HG03103 (cell line): ENCODE measurements around the gene FMNL2.
"Not testable (repeated sequence)": the region's sequence is repeated elsewhere in the genome, so short reads cannot be mapped to it uniquely, and the experiment has no call there.

Source experiments
- ATAC-seq: cut with Tn5 transposase; IDR thresholded peaks from one replicate; pipeline ENCODE4 v1.9.1; 2021; ENCODE audit warnings: low read depth; ENCODE audit not compliant: unreplicated experiment

The FMNL2 gene

GRCh38 chr2:152464851-152465470 lies 130.0 kb downstream of the FMNL2 start:
- ATAC-seq = no peak

DNA sequence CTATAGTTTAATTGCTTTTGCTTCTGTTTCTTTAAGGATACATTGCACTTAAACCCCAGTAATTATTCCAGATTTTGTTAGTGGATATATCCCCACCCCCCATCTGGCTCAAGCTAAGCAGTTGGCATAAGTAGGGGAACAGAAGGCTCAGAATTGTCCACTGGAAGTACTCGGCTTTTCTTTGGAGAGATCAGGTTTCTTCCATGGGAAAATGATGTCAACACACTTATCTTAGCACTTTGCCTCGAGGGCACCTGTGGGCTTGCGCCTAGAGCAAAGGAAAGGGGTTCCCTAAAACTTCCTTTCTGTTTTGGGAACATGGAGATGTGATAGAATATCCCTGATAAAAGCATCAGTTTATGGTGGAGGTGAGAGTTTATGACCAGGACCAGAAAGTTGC lies 130.6 kb downstream of the FMNL2 start:
- no peak for ATAC-seq

DNA sequence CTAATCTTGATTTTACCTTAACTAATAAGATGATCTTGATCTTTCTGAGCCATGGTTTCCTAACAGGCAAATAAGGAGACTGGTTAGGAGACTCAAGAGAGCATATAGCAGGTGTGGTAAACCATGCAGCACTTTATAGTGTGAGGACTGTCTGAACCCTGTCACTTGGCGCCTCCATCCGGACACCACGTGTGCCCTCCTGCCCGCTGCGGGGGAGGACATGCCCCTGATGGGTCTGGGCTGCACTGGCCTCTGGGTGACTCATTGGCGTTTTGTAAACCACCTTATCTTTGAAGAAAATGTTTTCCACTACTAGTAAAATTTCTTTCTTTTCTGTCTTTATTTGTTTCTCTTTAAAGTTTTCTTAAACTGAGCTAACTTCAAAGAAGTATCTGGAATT lies 131.1 kb downstream of the FMNL2 start:
- ATAC-seq = no peak

DNA sequence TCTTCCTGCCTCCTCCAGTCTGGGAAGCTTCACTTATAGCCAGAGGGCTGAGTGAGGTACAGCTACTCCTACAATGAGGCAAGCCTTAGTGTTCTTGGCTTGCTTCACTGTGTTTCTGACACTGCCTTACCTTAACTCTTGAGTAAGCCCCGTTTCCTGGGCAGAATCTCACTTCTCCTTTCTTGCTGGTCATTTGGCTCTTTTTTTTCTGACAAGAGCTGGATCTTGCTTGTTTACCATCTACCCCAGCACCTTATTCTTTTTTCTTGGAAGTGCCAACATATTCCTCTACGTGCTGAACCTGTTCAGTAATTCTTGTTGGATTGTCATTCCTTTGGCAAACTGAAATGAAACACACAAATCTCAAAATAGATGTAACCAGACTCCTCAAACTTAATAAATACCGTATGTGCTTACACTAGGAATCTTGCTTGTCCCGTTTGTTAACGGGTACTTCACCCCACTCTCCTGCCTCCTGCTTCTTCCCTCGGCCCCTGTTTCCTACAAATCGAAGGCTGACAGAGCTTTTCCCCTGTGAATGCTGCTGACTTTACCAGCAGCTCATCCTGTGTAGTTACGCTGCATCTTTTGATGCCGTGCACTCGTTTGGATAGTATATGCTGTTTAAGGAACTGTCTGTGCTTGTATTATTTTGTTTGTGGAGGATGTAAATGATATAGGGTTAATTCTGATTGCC lies 132.2 kb downstream of the FMNL2 start:
- peak; percentile 93 for ATAC-seq

DNA sequence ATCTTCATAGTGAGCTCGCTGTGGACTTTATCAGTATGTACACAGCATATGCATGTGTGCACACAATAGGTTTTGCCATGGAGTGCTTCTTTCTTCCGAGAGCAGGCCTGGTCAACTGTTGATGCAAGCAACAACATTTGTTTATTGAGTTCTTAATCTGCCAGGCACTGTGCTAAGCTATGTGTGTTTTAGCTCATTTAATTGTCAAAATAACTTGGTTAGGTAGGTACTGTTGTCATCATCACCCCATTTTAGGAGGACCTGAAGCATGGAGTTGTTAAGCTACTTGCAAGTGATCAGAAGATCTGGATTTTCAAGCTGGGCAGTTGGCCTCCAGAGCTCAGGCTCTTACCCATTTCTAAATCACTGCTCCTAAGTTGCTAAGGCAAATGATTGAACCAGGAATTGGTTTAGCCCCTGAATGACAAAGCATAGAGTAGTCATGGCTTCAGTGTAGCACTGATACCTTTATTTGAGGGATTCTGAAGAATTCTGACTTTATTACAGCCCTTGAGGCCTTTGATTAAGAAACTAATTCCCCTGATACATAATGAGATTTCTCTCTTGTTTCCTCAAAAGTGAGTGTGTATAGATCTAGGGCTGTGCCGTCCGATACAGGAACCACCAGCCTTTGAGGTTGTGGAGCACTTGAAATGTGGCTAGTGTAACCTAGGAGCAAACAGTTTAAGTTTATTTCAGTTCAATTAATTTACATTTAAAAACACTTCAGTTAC lies 132.9 kb downstream of the FMNL2 start:
- no peak for ATAC-seq

DNA sequence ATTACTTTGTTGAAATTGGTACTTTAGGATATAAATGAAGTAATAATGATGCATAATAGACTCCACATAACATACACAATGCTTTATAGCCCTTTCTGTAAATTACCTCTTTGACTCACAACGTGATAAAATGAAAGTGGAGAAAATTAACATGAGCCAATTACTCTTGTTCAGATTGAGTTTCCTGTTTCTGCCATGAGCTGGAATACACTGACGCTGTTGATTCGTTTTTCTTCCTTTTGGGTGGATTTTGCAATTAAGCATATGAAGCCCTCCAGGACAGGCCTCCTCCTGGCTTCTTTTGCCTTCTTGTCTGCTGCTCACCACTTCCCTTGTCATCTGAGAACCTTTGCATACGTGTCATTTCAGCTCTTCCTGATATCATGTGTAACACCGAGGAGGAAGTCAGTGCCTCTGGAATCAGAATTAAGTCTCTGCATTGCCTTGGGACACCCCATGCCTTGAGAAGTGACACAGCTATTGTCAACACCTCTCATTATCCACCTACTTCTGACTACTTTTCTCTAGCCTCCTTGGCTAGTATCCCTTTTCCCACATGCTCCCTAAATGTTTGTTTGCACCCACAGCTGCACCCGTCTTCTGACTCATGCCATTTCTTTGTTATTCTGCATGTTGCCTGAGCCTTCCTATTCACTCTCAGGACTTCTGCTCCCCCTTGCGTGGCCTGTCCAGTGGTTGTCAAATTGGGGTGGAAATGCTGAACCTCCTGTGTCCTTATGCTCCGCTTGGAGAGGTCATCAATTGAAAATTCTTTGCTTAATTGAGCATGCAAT lies 134.1 kb downstream of the FMNL2 start:
- no peak for ATAC-seq

- ATAC-seq = no peak
These were observed 136.2 kb downstream of the FMNL2 start for GRCh38 chr2:152470861-152471854.

- ATAC-seq = no peak
These were observed 137.5 kb downstream of the FMNL2 start for GRCh38 chr2:152472481-152472887.

DNA sequence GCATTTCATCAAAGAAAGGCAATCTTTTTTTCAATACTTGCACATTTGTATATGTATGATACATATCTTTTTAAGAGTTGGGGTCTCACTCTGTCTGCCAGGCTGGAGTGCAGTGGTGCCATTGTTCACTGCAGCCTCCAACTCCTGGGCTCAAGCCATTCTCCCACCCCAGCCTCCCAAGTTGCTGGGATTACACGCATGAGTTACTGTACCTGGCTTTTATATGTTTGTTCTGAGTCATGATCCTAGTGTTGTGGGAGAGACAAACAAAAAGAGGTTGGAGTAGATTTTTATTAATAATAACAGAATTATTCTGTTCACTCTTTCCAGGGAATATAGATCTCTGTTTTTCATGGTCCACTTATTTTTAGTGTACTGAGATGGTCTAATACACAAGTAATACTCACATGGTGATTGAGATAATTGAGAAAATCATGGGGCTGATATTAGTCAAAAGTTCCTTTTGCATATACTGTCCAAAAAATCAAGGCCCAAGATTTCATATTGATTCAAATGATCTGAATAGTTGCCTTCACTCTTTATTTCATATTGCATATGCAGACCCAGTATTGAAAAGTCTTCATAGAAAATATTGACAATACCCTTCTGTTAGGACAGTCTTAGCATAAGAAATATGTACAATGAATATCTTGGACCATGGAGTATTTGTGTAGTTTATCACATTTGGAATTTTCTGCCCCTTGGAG lies 138.3 kb downstream of the FMNL2 start:
- no peak for ATAC-seq

DNA sequence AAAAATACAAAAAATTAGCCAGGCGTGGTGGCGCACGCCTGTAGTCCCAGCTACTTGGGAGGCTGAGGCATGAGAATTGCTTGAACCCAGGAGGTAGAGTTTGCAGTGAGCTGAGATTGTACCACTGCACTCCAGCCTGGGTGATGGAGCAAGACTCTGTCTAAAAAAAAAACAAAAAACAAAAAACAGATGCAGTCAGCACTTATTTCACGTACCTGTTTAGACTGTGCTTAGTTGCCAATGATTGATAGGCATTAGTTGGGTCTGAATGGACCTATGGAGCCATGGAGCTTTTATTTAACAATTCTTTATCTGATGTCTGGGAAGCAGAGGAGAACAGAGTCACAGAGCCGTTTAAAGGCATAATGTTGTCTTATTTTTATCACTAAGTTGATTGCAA lies 139.5 kb downstream of the FMNL2 start:
- not testable (repeated sequence) for ATAC-seq

- ATAC-seq = no peak
These were observed 141.0 kb downstream of the FMNL2 start for GRCh38 chr2:152475982-152476381.

DNA sequence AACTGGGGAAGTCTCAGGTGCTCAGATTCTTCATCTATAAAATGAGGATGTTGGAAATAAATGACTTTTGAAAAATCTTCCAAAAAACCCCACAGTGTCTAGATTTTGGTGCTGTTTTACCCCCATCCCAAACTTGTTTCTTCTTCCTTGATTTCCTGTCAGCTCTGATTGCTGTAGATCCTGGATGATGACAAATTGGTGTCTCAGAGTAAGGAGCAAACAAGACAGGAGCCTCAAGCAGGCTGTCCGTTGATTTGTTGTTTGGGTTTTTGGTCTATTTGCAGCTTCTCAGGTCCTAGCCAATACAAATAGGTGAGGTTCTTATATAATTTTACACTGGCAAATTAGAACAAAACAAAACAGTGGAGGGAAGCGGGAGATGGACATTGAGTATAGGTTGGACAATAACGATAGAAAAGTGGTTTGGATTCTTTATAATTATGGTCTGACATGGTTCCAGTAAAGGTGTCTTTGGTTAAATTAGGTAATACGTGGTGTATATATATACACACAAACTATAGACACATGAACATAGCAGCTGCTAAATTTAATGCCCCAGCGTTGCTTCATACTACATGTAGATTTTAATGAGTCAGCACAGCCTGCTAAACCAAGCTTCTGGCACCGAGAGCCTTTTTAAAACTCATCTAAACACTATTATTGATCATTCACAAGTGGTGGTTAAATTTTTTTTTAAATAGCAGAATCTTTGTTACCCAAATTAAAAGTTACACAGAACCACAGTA lies 142.5 kb downstream of the FMNL2 start:
- ATAC-seq = no peak

GRCh38 chr2:152479282-152479681 lies 144.3 kb downstream of the FMNL2 start:
- ATAC-seq = no peak

DNA sequence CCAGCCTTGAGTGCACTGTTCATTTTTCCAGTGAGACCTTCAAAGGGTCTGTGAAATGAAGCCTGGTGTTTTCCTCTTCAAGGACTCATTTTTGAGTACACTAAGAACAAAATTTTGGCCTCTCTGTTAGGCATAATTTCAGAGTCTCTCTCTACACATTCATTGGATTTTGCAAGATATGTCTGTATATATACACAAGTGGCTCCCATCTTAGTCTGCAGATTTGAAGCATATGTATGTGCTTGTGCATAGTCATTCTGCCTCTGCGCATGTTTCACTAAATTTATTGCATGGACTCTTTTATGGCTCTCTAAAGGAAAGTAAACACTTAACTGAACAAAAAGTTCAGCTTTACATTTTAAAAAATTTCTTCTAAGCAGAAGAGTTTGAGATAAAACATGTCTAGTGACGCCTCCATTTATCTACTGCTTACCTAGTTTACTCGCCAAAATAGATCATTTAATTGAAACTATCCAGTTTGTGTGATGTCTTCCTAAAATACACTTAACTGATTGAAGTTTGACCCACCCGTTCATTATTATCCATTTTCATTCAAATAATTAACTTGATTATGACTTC lies 145.9 kb downstream of the FMNL2 start:
- ATAC-seq = no peak

GRCh38 chr2:152481881-152482583 lies 147.1 kb downstream of the FMNL2 start:
- ATAC-seq = no peak

- no peak for ATAC-seq
These were observed 148.5 kb downstream of the FMNL2 start for GRCh38 chr2:152483276-152484063.
